ENCODE results near the gene PRKCA. TPM values are rescaled to one million over a fixed set of nuclear protein-coding genes. Genes with fewer than 3 reads are reported as not detected.
A peak's percentile ranks its signal among the peaks of the same experiment; 100 is the strongest.

The PRKCA gene
- total RNA-seq, 1 experiment from 2014 or later = 29.5 TPM

DNA sequence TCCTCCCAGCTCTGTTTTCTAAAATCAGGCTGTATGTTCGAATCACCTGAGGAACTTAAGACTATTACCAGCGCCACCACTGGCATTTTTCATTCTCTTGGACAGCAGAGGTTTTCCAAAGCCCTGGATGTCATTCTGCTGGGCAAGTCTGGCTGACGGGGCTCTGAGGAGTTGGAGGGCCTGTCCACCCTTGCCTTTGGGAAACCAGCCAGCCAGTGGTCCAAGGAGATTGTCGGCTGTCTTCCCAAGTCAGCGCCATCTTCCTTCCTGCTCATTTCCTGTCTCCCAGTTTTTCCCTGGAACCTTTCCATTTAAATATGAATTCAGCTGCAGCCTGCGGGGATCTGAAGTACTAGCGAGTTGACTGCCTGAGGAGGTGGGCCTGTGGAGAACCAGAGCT lies 258.3 kb downstream of the PRKCA start:
- ChIA-PET CTCF (no interaction called here), POLR2A (no interaction called here)
- TF ChIP-seq ZNF317 (CRISPR knock-in tag; IDR thresholded peaks at IDR 0.05; ENCODE audit: borderline replicate concordance, low read depth) = peak; percentile 97
- TF ChIP-seq, protein P1, sequence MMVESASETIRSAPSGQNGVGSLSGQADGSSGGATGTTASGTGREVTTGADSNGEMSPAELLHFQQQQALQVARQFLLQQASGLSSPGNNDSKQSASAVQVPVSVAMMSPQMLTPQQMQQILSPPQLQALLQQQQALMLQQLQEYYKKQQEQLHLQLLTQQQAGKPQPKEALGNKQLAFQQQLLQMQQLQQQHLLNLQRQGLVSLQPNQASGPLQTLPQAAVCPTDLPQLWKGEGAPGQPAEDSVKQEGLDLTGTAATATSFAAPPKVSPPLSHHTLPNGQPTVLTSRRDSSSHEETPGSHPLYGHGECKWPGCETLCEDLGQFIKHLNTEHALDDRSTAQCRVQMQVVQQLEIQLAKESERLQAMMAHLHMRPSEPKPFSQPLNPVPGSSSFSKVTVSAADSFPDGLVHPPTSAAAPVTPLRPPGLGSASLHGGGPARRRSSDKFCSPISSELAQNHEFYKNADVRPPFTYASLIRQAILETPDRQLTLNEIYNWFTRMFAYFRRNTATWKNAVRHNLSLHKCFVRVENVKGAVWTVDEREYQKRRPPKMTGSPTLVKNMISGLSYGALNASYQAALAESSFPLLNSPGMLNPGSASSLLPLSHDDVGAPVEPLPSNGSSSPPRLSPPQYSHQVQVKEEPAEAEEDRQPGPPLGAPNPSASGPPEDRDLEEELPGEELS (CRISPR knock-in tag; IDR thresholded peaks at IDR 0.05) = no peak
- peaks cover 21% of the 10 kb centered on the region for H3K9me3 Mint-ChIP-seq
- H3K4me3 Mint-ChIP-seq = no peak overlapping the region
- DNase-seq (ENCODE audit: low spot score) (no peak), ATAC-seq (no peak)
- no peaks in the 10 kb centered on the region; the same call in 1 of the 2 replicates for H3K27me3 Mint-ChIP-seq (ENCODE audit: low read depth)
- peaks cover 42% of the 10 kb centered on the region for H3K4me1 Mint-ChIP-seq
- H3K27ac Mint-ChIP-seq = peak overlapping the region; percentile 18; the same call in 1 of the 2 replicates
- H3K36me3 Mint-ChIP-seq = peaks cover 18% of the 10 kb centered on the region

DNA sequence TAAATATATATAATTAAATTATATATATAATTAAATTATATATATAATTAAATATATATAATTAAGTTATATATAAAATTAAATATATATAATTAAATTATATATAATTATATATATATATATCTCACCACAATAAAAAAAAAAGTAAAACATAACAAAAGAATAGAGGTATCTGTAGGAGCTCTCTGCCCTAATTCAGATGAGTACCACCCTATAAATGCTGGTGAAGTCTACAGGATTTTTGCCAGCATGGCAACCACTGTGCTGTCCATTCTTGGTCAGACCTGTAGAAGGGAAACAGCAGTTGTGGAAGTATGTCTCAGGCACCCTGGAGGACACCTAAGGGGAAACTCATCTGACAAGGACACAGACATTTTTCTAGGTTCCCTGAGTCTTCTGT lies 259.7 kb downstream of the PRKCA start:
- TF ChIP-seq, protein P2, sequence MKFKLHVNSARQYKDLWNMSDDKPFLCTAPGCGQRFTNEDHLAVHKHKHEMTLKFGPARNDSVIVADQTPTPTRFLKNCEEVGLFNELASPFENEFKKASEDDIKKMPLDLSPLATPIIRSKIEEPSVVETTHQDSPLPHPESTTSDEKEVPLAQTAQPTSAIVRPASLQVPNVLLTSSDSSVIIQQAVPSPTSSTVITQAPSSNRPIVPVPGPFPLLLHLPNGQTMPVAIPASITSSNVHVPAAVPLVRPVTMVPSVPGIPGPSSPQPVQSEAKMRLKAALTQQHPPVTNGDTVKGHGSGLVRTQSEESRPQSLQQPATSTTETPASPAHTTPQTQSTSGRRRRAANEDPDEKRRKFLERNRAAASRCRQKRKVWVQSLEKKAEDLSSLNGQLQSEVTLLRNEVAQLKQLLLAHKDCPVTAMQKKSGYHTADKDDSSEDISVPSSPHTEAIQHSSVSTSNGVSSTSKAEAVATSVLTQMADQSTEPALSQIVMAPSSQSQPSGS (CRISPR knock-in tag; IDR thresholded peaks at IDR 0.05; ENCODE audit: borderline replicate concordance, low read depth) = no peak
- TF ChIP-seq, protein P3, sequence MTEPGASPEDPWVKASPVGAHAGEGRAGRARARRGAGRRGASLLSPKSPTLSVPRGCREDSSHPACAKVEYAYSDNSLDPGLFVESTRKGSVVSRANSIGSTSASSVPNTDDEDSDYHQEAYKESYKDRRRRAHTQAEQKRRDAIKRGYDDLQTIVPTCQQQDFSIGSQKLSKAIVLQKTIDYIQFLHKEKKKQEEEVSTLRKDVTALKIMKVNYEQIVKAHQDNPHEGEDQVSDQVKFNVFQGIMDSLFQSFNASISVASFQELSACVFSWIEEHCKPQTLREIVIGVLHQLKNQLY (CRISPR knock-in tag; IDR thresholded peaks at IDR 0.05) = no peak
- TF ChIP-seq PRRX2 (CRISPR knock-in tag; IDR thresholded peaks at IDR 0.05) (no peak), SP1 (CRISPR knock-in tag; conservative IDR thresholded peaks at IDR 0.05) (no peak), GRHL2 (CRISPR knock-in tag; IDR thresholded peaks at IDR 0.05; ENCODE audit: insufficient replicate concordance, severe bottlenecking) (no peak), ZNF263 (CRISPR knock-in tag; IDR thresholded peaks at IDR 0.05; ENCODE audit: low read depth) (no peak), KAT7 (CRISPR knock-in tag; IDR thresholded peaks at IDR 0.05; ENCODE audit: borderline replicate concordance) (no peak), ZBTB21 (CRISPR knock-in tag; IDR thresholded peaks at IDR 0.05; ENCODE audit: borderline replicate concordance) (no peak), GABPB1 (CRISPR knock-in tag; IDR thresholded peaks at IDR 0.05) (no peak), JUN (CRISPR knock-in tag; IDR thresholded peaks at IDR 0.05) (no peak)
- TF ChIP-seq, protein P4, sequence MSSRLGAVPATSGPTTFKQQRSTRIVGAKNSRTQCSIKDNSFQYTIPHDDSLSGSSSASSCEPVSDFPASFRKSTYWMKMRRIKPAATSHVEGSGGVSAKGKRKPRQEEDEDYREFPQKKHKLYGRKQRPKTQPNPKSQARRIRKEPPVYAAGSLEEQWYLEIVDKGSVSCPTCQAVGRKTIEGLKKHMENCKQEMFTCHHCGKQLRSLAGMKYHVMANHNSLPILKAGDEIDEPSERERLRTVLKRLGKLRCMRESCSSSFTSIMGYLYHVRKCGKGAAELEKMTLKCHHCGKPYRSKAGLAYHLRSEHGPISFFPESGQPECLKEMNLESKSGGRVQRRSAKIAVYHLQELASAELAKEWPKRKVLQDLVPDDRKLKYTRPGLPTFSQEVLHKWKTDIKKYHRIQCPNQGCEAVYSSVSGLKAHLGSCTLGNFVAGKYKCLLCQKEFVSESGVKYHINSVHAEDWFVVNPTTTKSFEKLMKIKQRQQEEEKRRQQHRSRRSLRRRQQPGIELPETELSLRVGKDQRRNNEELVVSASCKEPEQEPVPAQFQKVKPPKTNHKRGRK (CRISPR knock-in tag; IDR thresholded peaks at IDR 0.05; ENCODE audit: borderline replicate concordance) = no peak
- TF ChIP-seq, protein P5, sequence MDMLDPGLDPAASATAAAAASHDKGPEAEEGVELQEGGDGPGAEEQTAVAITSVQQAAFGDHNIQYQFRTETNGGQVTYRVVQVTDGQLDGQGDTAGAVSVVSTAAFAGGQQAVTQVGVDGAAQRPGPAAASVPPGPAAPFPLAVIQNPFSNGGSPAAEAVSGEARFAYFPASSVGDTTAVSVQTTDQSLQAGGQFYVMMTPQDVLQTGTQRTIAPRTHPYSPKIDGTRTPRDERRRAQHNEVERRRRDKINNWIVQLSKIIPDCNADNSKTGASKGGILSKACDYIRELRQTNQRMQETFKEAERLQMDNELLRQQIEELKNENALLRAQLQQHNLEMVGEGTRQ (CRISPR knock-in tag; IDR thresholded peaks at IDR 0.05) = no peak
- DNase-seq (ENCODE audit: low spot score) = no peak
- peaks cover 20% of the 10 kb centered on the region for H3K36me3 Mint-ChIP-seq
- ChIA-PET POLR2A (no interaction called here), CTCF (no interaction called here)
- no peak for ATAC-seq
- H3K4me3 Mint-ChIP-seq = no peak overlapping the region
- peaks cover 2% of the 10 kb centered on the region; the same call in 1 of the 2 replicates for H3K27me3 Mint-ChIP-seq (ENCODE audit: low read depth)
- H3K9me3 Mint-ChIP-seq = peaks cover 25% of the 10 kb centered on the region
- H3K4me1 Mint-ChIP-seq = peaks cover 48% of the 10 kb centered on the region
- no peak overlapping the region for H3K27ac Mint-ChIP-seq

DNA sequence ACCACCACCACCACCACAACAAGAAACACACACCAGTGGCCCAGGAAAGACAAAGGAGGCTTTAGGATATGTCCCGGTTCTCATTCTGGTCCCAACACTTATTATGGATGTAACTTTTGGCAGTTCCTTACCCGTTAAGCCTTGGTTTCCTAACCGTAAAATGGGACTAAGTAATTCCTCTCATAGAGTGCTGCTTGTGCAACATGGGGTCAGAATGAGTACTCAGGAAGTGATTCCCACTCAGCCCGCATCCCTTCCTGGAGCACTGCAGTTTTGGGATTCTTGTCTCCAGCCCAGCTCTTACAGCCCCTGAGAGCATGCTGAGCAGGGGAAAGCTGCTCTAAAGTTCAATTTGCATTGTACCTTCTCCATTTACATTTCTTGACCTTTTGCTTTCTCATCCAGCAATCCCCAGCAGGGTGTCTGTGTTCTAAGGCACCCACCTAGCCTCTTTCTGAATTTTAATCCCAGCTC lies 262.6 kb downstream of the PRKCA start:
- Mint-ChIP-seq H3K27ac (peak overlapping the region; percentile 87), H3K9me3 (peaks cover 34% of the 10 kb centered on the region), H3K36me3 (peaks cover 23% of the 10 kb centered on the region), H3K4me1 (peaks cover 49% of the 10 kb centered on the region), H3K27me3 (ENCODE audit: low read depth) (peaks cover 2% of the 10 kb centered on the region; the same call in 1 of the 2 replicates), H3K4me3 (no peak overlapping the region)
- ATAC-seq = peak; percentile 94
- peak; percentile 58 for DNase-seq (ENCODE audit: low spot score)
- POLR2A ChIA-PET = no interaction called here
- CTCF ChIA-PET = interaction anchor here (0.6 to 3.0 kb wide), 10 partner anchors 13 to 363 kb away, joined by 3 to 13 read pairs (median 4); no protein-coding TSS in a partner anchor
- TF ChIP-seq SMAD4 (CRISPR knock-in tag; IDR thresholded peaks at IDR 0.05) (no peak), GRHL2 (CRISPR knock-in tag; IDR thresholded peaks at IDR 0.05; ENCODE audit: insufficient replicate concordance, severe bottlenecking) (no peak), ZNF423 (CRISPR knock-in tag; IDR thresholded peaks at IDR 0.05) (peak; percentile 36; the same call in 1 of the 2 replicates), ZNF263 (CRISPR knock-in tag; IDR thresholded peaks at IDR 0.05; ENCODE audit: low read depth) (peak; percentile 98), ZBTB21 (CRISPR knock-in tag; IDR thresholded peaks at IDR 0.05; ENCODE audit: borderline replicate concordance) (peak; percentile 65; the same call in 1 of the 2 replicates), FOXK1 (CRISPR knock-in tag; IDR thresholded peaks at IDR 0.05) (0 out of 2 replicates have a peak, but pooled peaks have one; percentile 26), NFATC4 (CRISPR knock-in tag; IDR thresholded peaks at IDR 0.05) (no peak), ETV6 (CRISPR knock-in tag; IDR thresholded peaks at IDR 0.05) (no peak), OVOL2 (CRISPR knock-in tag; IDR thresholded peaks at IDR 0.05; ENCODE audit: borderline replicate concordance) (no peak), TEAD1 (CRISPR knock-in tag; IDR thresholded peaks at IDR 0.05) (peak; percentile 91; the same call in 1 of the 2 replicates), SMAD3 (CRISPR knock-in tag; IDR thresholded peaks at IDR 0.05; ENCODE audit: borderline replicate concordance) (peak; percentile 76; the same call in 1 of the 2 replicates), NFE2L1 (CRISPR knock-in tag; IDR thresholded peaks at IDR 0.05) (no peak), TP53 (CRISPR knock-in tag; IDR thresholded peaks at IDR 0.05) (0 out of 2 replicates have a peak, but pooled peaks have one; percentile 40), ZNF232 (CRISPR knock-in tag; IDR thresholded peaks at IDR 0.05) (0 out of 2 replicates have a peak, but pooled peaks have one; percentile 28), GABPB1 (CRISPR knock-in tag; IDR thresholded peaks at IDR 0.05) (no peak)
- TF ChIP-seq, protein P3 (CRISPR knock-in tag; IDR thresholded peaks at IDR 0.05) = no peak

All from WTC11 (cell line).